ENCODE results near the gene KANSL1.

GRCh38 chr17:46205975-46206374, 12.7 kb upstream of the KANSL1 start:
- TF ChIP-seq POLR2AphosphoS5 (IDR thresholded peaks at IDR 0.05) (no peak), POLR2A (IDR thresholded peaks at IDR 0.05) (no peak)
